ENCODE measurements around the gene EXD2. TPM values are rescaled to one million over a fixed set of nuclear protein-coding genes. Genes with fewer than 3 reads are reported as not detected.
A peak's percentile ranks its signal among the peaks of the same experiment; 100 is the strongest.

Gene EXD2
- total RNA-seq, 1 donor: 12.1 TPM

GRCh38 chr14:69224946-69225345 is 33.6 kb downstream of the EXD2 start:
- no peak overlapping the region for H3K4me3 ChIP-seq (ENCODE audit: low read depth, low read length)
- no peak for DNase-seq (ENCODE audit: low read depth)
- no peak for TF ChIP-seq CTCF (IDR thresholded peaks at IDR 0.05; ENCODE audit: insufficient read depth, low read length)

DNA sequence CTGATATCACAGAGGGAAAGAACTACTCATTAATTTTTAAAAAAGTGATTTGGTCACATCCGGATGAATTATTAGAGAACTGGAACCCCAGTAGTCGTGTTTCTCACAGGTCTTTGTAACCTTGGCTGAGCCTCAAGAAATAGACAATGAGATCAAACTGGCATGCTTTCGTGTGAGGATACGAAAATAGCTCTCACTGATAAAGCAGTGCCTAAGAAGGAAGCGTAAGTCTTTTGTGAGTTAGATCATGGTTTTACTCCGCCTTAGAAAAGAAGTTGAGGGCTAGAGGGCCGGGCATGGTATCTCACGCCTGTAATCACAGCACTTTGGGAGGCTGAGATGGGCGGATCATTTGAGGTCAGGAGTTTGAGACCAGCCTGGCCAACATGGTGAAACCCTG is 34.9 kb downstream of the EXD2 start:
- no peak for TF ChIP-seq CTCF (IDR thresholded peaks at IDR 0.05; ENCODE audit: insufficient read depth, low read length)
- no peak overlapping the region for H3K4me3 ChIP-seq (ENCODE audit: low read depth, low read length)
- peak; percentile 78 for DNase-seq (ENCODE audit: low read depth)

DNA sequence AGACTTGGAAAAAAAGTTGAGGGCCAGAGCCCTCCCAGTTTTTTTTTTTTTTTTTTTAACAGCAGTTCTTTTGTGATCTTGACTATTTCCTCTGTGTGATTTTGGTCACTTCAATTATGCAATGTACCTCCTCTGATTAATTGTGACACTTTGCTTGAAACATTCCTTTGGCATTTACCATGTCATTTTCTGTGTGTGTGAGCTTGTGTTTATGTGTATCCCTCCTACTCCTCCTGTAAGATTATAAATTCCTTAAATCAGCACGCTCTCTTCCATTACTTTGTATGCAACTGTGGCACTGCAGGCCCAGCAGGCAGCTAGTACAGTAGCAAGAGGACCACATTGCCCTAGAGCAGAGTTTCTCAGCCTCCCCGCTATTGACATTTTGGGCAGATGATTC is 35.4 kb downstream of the EXD2 start:
- no peak for DNase-seq (ENCODE audit: low read depth)
- no peak overlapping the region for H3K4me3 ChIP-seq (ENCODE audit: low read depth, low read length)
- no peak for TF ChIP-seq CTCF (IDR thresholded peaks at IDR 0.05; ENCODE audit: insufficient read depth, low read length)

GRCh38 chr14:69231486-69231885 is 40.2 kb downstream of the EXD2 start:
- DNase-seq (ENCODE audit: low read depth): no peak
- no peak for TF ChIP-seq CTCF (IDR thresholded peaks at IDR 0.05; ENCODE audit: insufficient read depth, low read length)
- no peak overlapping the region for H3K4me3 ChIP-seq (ENCODE audit: low read depth, low read length)

GRCh38 chr14:69232388-69232787 is 41.1 kb downstream of the EXD2 start:
- no peak for TF ChIP-seq CTCF (IDR thresholded peaks at IDR 0.05; ENCODE audit: insufficient read depth, low read length)
- H3K4me3 ChIP-seq (ENCODE audit: low read depth, low read length): no peak overlapping the region
- no peak for DNase-seq (ENCODE audit: low read depth)

- DNase-seq (ENCODE audit: low read depth): no peak
- no peak for TF ChIP-seq CTCF (IDR thresholded peaks at IDR 0.05; ENCODE audit: insufficient read depth, low read length)
- H3K4me3 ChIP-seq (ENCODE audit: low read depth, low read length): no peak overlapping the region
These were observed 42.8 kb downstream of the EXD2 start for GRCh38 chr14:69234106-69234505.

DNA sequence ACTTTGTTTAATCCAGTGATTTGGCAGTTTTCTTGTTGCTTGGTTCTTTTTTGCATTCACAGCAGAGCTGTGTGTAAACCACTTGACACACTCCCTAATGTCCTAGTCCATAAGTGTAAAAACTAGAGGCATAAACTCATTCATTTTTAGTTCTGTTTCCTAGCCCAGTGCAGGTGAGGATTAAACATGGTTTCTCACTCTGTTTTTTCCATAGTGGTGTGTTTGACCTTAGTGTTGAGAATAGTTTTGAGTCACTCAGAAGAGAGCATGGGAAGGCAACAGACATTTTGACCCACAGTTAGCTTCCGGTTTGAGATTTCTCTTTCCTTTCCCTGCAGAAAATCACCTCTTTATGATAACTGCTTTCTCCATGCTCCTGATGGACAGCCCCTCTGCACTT is 44.4 kb downstream of the EXD2 start:
- no peak overlapping the region for H3K4me3 ChIP-seq (ENCODE audit: low read depth, low read length)
- no peak for DNase-seq (ENCODE audit: low read depth)
- no peak for TF ChIP-seq CTCF (IDR thresholded peaks at IDR 0.05; ENCODE audit: insufficient read depth, low read length)
